ENCODE measurements around the gene MVK. TPM values are rescaled to one million over a fixed set of nuclear protein-coding genes. Genes with fewer than 3 reads are reported as not detected.

MVK gene
- total RNA-seq, 4 donors from 2014 or later, result 3.2 to 14.2 (median 9.1) TPM

DNA sequence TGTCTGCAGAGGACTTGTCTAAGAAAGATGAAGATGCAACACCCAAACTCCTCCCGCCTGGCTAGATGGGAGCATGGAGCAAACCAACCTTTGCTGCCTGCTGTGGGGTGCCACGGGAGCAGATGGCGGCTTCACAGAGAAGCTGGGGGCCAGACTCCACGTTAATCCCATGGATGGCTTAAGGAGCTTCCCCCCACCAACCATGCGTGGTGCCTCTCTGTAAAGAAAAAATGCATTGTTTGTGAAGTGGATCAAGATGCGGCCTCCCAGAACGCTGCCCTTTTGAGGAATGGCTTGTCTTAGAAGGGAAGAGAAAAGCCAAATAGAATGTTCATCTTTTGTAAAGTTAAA, 15.6 kb downstream of the MVK start:
- intact Hi-C loops (cut with DNase I; ENCODE audit: low total_unique reads) (no loop called here), in situ Hi-C loops (cut with MboI; ENCODE audit: low sequenced_read_pairs in 4 of 4) (no loop called here)
- no peaks in the 10 kb centered on the region for H3K9me3 ChIP-seq
- H3K36me3 ChIP-seq, result peaks cover 0 to 26% of the 10 kb centered on the region in 2 donors
- H3K4me3 ChIP-seq, result no peak overlapping the region
- H3K4me1 ChIP-seq, result peaks cover 15 to 19% of the 10 kb centered on the region in 2 donors
- H3K27ac ChIP-seq, result no peak overlapping the region
- TF ChIP-seq CTCF (IDR thresholded peaks at IDR 0.05 in 4 of 5, conservative IDR thresholded peaks at IDR 0.05 in 1 of 5), result no peak
- no peak for TF ChIP-seq POLR2A (IDR thresholded peaks at IDR 0.05)
- no peak for DNase-seq
- no peaks in the 10 kb centered on the region for H3K27me3 ChIP-seq
- no peak for ATAC-seq

DNA sequence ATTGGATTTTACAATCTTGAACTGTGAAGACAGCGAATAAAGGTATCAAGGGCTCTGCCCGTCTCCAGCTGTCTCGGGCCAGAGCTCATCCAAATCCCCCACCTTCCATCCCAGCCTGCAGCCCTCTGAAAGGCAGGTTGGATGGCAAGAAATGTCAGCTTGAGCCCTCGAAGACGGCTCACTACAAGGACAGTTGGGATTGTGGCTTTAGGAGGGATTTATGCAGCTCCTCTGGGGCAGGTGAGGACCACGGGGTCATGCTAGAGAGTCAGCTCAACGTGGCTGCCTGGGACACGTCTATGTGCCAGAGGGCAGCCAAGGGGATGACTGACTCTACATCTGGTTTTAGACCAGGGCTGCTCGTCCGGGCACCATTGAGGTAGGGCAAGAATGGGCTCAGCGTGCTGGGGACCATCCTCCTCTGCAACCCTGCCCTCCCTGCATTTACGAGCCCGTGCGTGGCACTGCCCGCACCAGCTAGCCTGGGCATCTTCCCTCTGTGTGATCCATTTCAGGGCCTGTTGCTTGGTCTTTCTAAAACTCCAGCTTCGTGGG, 16.2 kb downstream of the MVK start:
- in situ Hi-C loops (cut with MboI; ENCODE audit: low sequenced_read_pairs in 4 of 4) (loop anchor here in 2 of 4 donors (5.0 kb wide), 1 partner anchor 188 kb away; no protein-coding TSS in a partner anchor), intact Hi-C loops (cut with DNase I; ENCODE audit: low total_unique reads) (no loop called here)
- no peak for ATAC-seq
- Histone ChIP-seq H3K9me3 (no peaks in the 10 kb centered on the region), H3K27ac (no peak overlapping the region), H3K27me3 (no peaks in the 10 kb centered on the region), H3K4me1 (peaks cover 21 to 24% of the 10 kb centered on the region in 2 donors), H3K36me3 (peaks cover 0 to 25% of the 10 kb centered on the region in 2 donors), H3K4me3 (no peak overlapping the region)
- DNase-seq, result no peak
- TF ChIP-seq CTCF (IDR thresholded peaks at IDR 0.05 in 4 of 5, conservative IDR thresholded peaks at IDR 0.05 in 1 of 5) (no peak), POLR2A (IDR thresholded peaks at IDR 0.05) (no peak)

GRCh38 chr12:109590566-109590965, 17.0 kb downstream of the MVK start:
- Histone ChIP-seq H3K27ac (no peak overlapping the region), H3K4me3 (no peak overlapping the region), H3K9me3 (no peaks in the 10 kb centered on the region), H3K36me3 (peaks cover 0 to 24% of the 10 kb centered on the region in 2 donors), H3K27me3 (no peaks in the 10 kb centered on the region), H3K4me1 (peaks cover 25% of the 10 kb centered on the region in 2 donors)
- no peak for DNase-seq
- ATAC-seq, result no peak
- in situ Hi-C loops (cut with MboI; ENCODE audit: low sequenced_read_pairs in 4 of 4) (loop anchor here in 2 of 4 donors (5.0 kb wide), 1 partner anchor 187 kb away; no protein-coding TSS in a partner anchor), intact Hi-C loops (cut with DNase I; ENCODE audit: low total_unique reads) (no loop called here)
- TF ChIP-seq POLR2A (IDR thresholded peaks at IDR 0.05) (no peak), CTCF (IDR thresholded peaks at IDR 0.05 in 4 of 5, conservative IDR thresholded peaks at IDR 0.05 in 1 of 5) (no peak)

DNA sequence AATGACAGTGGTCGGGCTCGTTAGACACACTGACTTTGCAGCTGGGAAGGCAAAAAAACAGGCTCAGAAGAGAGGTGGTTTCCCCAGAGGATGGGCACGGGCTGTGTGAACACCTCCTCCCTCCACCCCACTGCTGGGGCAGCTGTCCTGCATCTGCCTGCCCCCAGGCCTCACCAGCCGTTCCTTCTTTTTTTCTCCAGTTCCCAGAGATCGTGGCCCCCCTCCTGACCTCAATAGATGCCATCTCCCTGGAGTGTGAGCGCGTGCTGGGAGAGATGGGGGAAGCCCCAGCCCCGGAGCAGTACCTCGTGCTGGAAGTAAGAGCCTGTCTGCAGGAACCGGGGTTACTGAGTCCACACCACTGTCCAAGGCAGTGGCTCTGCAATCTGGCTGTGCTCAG, 17.4 kb downstream of the MVK start:
- Histone ChIP-seq H3K4me1 (peaks cover 25% of the 10 kb centered on the region in 2 donors), H3K27ac (no peak overlapping the region), H3K4me3 (no peak overlapping the region), H3K9me3 (no peaks in the 10 kb centered on the region), H3K27me3 (no peaks in the 10 kb centered on the region), H3K36me3 (peaks cover 0 to 20% of the 10 kb centered on the region in 2 donors)
- intact Hi-C loops (cut with DNase I; ENCODE audit: low total_unique reads), result no loop called here
- TF ChIP-seq CTCF (IDR thresholded peaks at IDR 0.05 in 4 of 5, conservative IDR thresholded peaks at IDR 0.05 in 1 of 5), result no peak
- no peak for TF ChIP-seq POLR2A (IDR thresholded peaks at IDR 0.05)
- ATAC-seq, result no peak
- no peak for DNase-seq
- in situ Hi-C loops (cut with MboI; ENCODE audit: low sequenced_read_pairs in 4 of 4), result loop anchor here in 2 of 4 donors (5.0 kb wide), 1 partner anchor 186 kb away; no protein-coding TSS in a partner anchor

All from gastrocnemius medialis (tissue), 4 donors.